ENCODE data around the gene SYN1. TPM values are rescaled to one million over a fixed set of nuclear protein-coding genes. Genes with fewer than 3 reads are reported as not detected.

SYN1 gene
- total RNA-seq, 6 experiments from 2014 or later: 0.22 to 3.1 (median 0.37) TPM; not detected in 1

- intact Hi-C loops (cut with DNase I): no loop called here
Measured at GRCh38 chrX:47650164-47651042, 30.7 kb upstream of the SYN1 start, which contains the start of gene ELK1. Gene ELK1 (minus strand): TSS chrX:47650563. CDS start chrX:47641441, 9,122 bp downstream.

GRCh38 chrX:47649781-47650163 is 30.1 kb upstream of the SYN1 start:
- intact Hi-C loops (cut with DNase I): no loop called here
- ATAC-seq: no peak
- no peaks in the 10 kb centered on the region for H3K9me3 ChIP-seq
- H3K4me3 ChIP-seq: peak overlapping the region; percentile 24 to 58 (median 50)
- no peaks in the 10 kb centered on the region for H3K36me3 ChIP-seq
- TF ChIP-seq, protein P1, sequence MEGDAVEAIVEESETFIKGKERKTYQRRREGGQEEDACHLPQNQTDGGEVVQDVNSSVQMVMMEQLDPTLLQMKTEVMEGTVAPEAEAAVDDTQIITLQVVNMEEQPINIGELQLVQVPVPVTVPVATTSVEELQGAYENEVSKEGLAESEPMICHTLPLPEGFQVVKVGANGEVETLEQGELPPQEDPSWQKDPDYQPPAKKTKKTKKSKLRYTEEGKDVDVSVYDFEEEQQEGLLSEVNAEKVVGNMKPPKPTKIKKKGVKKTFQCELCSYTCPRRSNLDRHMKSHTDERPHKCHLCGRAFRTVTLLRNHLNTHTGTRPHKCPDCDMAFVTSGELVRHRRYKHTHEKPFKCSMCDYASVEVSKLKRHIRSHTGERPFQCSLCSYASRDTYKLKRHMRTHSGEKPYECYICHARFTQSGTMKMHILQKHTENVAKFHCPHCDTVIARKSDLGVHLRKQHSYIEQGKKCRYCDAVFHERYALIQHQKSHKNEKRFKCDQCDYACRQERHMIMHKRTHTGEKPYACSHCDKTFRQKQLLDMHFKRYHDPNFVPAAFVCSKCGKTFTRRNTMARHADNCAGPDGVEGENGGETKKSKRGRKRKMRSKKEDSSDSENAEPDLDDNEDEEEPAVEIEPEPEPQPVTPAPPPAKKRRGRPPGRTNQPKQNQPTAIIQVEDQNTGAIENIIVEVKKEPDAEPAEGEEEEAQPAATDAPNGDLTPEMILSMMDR (IDR thresholded peaks at IDR 0.05): no peak
- no peak for TF ChIP-seq POLR2A (IDR thresholded peaks at IDR 0.05)
- 22% methylated on average over 10 of the region's 11 CpGs for WGBS (ENCODE audit: insufficient coverage, low coverage, low lambda C conversion rate, missing lambda C conversion rate)
- no peaks in the 10 kb centered on the region for H3K27me3 ChIP-seq
- no peak for DNase-seq
- H3K27ac ChIP-seq: peak overlapping the region; percentile 31 to 78 (median 65)
- H3K4me1 ChIP-seq: peaks cover 0 to 4% (median 0%) of the 10 kb centered on the region in 4 donors

More at GRCh38 chrX:47650164-47651042, 30.7 kb upstream of the SYN1 start, which contains the start of gene ELK1:
- H3K4me1 ChIP-seq: peaks cover 0 to 4% (median 0%) of the 10 kb centered on the region in 4 donors
- no peaks in the 10 kb centered on the region for H3K27me3 ChIP-seq
- DNase-seq (peak; percentile 93 to 97 (median 96)), ATAC-seq (peak; percentile 83 to 94 (median 90))
- peak within 1 kb of the TSS; percentile 24 to 58 (median 50) for H3K4me3 ChIP-seq
- TF ChIP-seq, protein P1 (IDR thresholded peaks at IDR 0.05): peak in 1 of 4 donors; percentile 16
- TF ChIP-seq POLR2A (IDR thresholded peaks at IDR 0.05): peak; percentile 70
- H3K27ac ChIP-seq: peak within 1 kb of the TSS; percentile 31 to 78 (median 65)
- H3K9me3 ChIP-seq: no peaks in the 10 kb centered on the region
- no peaks in the 10 kb centered on the region for H3K36me3 ChIP-seq
- whole genome bisulfite sequencing (ENCODE audit: insufficient coverage, low coverage, low lambda C conversion rate, missing lambda C conversion rate): 26% methylated on average over 20 of the region's 65 CpGs

DNA sequence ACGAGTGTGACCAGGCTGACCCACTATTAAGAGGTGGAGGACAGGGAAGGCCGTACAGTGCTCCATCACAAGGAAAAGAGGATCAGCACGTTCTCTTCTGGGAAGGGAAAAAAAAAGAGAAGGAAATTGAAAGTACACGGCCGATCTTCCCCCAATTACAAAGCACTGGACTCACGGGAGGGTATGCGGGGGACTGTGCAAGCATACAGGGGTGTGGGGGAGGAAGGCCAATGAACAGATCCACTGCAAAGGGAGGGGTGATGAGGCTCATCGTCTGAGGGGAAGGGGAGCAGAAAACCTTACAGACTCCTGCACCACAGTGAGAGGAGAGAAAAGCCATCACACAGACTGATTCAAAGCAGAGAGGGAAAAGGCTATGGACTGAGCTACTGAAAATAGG is 29.6 kb upstream of the SYN1 start:
- peak overlapping the region in 2 of 3 donors; percentile 47 to 78 for H3K27ac ChIP-seq
- TF ChIP-seq POLR2A (IDR thresholded peaks at IDR 0.05): no peak
- TF ChIP-seq, protein P1 (IDR thresholded peaks at IDR 0.05): no peak
- no peak for DNase-seq
- peaks cover 0 to 4% (median 0%) of the 10 kb centered on the region in 4 donors for H3K4me1 ChIP-seq
- 28% methylated on average over 8 of the region's 8 CpGs for WGBS (ENCODE audit: insufficient coverage, low coverage, low lambda C conversion rate, missing lambda C conversion rate)
- H3K27me3 ChIP-seq: no peaks in the 10 kb centered on the region
- H3K9me3 ChIP-seq: no peaks in the 10 kb centered on the region
- ATAC-seq: no peak
- H3K4me3 ChIP-seq: peak overlapping the region; percentile 24 to 58 (median 50)
- H3K36me3 ChIP-seq: no peaks in the 10 kb centered on the region
- intact Hi-C loops (cut with DNase I): no loop called here

DNA sequence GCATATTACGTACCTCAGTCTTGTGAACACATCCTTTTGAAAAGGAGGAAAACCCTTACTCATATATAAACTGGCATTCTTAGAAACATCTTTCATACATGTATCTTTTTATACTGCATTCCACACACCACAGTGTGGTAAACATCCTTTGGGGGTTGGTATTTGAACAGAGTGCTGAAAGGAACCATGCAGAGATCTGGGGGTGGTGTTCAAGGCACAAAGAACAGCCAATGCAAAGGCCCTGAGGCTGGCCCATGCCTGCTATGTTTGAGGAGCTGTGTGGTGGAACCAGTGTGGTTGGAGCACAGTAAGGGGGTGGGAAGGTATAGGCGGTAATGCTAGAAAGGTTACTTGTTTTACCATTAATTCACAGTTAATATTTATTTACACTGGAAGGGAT is 28.7 kb upstream of the SYN1 start:
- Histone ChIP-seq H3K4me1 (peaks cover 0 to 4% (median 0%) of the 10 kb centered on the region in 4 donors), H3K27ac (peak overlapping the region in 1 of 3 donors; percentile 8), H3K9me3 (no peaks in the 10 kb centered on the region), H3K4me3 (no peak overlapping the region), H3K27me3 (no peaks in the 10 kb centered on the region), H3K36me3 (no peaks in the 10 kb centered on the region)
- ATAC-seq: no peak
- DNase-seq: no peak
- WGBS (ENCODE audit: insufficient coverage, low coverage, low lambda C conversion rate, missing lambda C conversion rate): 52% methylated on average over 2 of the region's 2 CpGs
- TF ChIP-seq POLR2A (IDR thresholded peaks at IDR 0.05): no peak
- TF ChIP-seq, protein P1 (IDR thresholded peaks at IDR 0.05): no peak
- intact Hi-C loops (cut with DNase I): no loop called here
